Neural progenitor cell (in vitro differentiated cells): ENCODE measurements around the gene ROBO2.

Source experiments
- EZH2 ChIP-seq: fragments of 200-600 bp; sonication (generic); IDR thresholded peaks from 2 replicates; pipeline ENCODE4 v1.6.1; 2017; ENCODE audit warnings: antibody characterized with exemption, mild to moderate bottlenecking, moderate library complexity
- TF ChIP-seq, protein P1 (sequence below): fragments of 200-600 bp; sonication (generic); IDR thresholded peaks from 2 replicates; pipeline ENCODE4 v1.5.1; 2017; ENCODE audit warnings: antibody characterized with exemption, mild to moderate bottlenecking

DNA sequence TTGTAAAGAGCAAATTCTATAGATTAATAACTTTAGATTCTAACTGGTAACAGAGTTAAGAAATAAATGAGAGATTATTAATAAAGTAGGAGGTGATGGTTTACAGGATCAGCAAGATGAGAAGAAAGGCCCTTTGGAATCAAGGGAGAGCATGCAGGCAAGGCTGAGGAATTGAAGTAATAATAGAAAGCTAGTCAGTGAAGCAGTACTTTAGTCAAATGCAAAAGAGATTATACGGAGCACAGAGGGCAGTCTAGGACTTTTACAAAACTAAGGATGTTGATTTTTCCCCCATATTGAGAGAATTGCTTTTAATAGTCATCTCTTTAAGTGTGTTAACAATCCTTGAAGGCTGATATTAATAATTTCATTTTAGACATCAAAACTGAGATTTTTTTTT is 146.4 kb downstream of the ROBO2 start:
- TF ChIP-seq, protein P1, sequence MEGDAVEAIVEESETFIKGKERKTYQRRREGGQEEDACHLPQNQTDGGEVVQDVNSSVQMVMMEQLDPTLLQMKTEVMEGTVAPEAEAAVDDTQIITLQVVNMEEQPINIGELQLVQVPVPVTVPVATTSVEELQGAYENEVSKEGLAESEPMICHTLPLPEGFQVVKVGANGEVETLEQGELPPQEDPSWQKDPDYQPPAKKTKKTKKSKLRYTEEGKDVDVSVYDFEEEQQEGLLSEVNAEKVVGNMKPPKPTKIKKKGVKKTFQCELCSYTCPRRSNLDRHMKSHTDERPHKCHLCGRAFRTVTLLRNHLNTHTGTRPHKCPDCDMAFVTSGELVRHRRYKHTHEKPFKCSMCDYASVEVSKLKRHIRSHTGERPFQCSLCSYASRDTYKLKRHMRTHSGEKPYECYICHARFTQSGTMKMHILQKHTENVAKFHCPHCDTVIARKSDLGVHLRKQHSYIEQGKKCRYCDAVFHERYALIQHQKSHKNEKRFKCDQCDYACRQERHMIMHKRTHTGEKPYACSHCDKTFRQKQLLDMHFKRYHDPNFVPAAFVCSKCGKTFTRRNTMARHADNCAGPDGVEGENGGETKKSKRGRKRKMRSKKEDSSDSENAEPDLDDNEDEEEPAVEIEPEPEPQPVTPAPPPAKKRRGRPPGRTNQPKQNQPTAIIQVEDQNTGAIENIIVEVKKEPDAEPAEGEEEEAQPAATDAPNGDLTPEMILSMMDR, result no peak
- no peak for TF ChIP-seq EZH2
